ENCODE results near the gene ECHDC3.
"Not testable (repeated sequence)": the region's sequence is repeated elsewhere in the genome, so short reads cannot be mapped to it uniquely, and the experiment has no call there.

ECHDC3 gene

GRCh38 chr10:11742009-11742778 lies at the start of gene ECHDC3:
Gene ECHDC3 (plus strand): TSS chr10:11742382. CDS start chr10:11742577, 195 bp downstream.
- no peak for DNase-seq

GRCh38 chr10:11693376-11693775 lies 48.8 kb upstream of the ECHDC3 start:
- no peak for DNase-seq

GRCh38 chr10:11695779-11696178 lies 46.4 kb upstream of the ECHDC3 start:
- DNase-seq: no peak

GRCh38 chr10:11697718-11698527 lies 44.3 kb upstream of the ECHDC3 start:
- DNase-seq: no peak

GRCh38 chr10:11698691-11699549 lies 43.3 kb upstream of the ECHDC3 start:
- no peak for DNase-seq

GRCh38 chr10:11699550-11700097 lies 42.6 kb upstream of the ECHDC3 start:
- DNase-seq: no peak

GRCh38 chr10:11700539-11700938 lies 41.6 kb upstream of the ECHDC3 start:
- no peak for DNase-seq

- DNase-seq: no peak
Observed at GRCh38 chr10:11701451-11702095, 40.6 kb upstream of the ECHDC3 start.

GRCh38 chr10:11702264-11702663 lies 39.9 kb upstream of the ECHDC3 start:
- no peak for DNase-seq

GRCh38 chr10:11704092-11704491 lies 38.1 kb upstream of the ECHDC3 start:
- no peak for DNase-seq

- no peak for DNase-seq
Observed at GRCh38 chr10:11705722-11706121, 36.5 kb upstream of the ECHDC3 start.

GRCh38 chr10:11706895-11707567 lies 35.2 kb upstream of the ECHDC3 start:
- no peak for DNase-seq

GRCh38 chr10:11707624-11708350 lies 34.4 kb upstream of the ECHDC3 start:
- no peak for DNase-seq

GRCh38 chr10:11708801-11709200 lies 33.4 kb upstream of the ECHDC3 start:
- not testable (repeated sequence) for DNase-seq

GRCh38 chr10:11712744-11713143 lies 29.4 kb upstream of the ECHDC3 start:
- no peak for DNase-seq

- no peak for DNase-seq
Observed at GRCh38 chr10:11713186-11713743, 28.9 kb upstream of the ECHDC3 start.

- no peak for DNase-seq
Observed at GRCh38 chr10:11713963-11714362, 28.2 kb upstream of the ECHDC3 start.

- DNase-seq: no peak
Observed at GRCh38 chr10:11714750-11715365, 27.3 kb upstream of the ECHDC3 start.

GRCh38 chr10:11715815-11716494 lies 26.2 kb upstream of the ECHDC3 start:
- no peak for DNase-seq

- no peak for DNase-seq
Observed at GRCh38 chr10:11716686-11717085, 25.5 kb upstream of the ECHDC3 start.

All from GF-D8 (cell line).